SK-N-MC (cell line): ENCODE measurements around the gene PREX1.

Experiments
- EZH2 ChIP-seq: fragments of 200-600 bp; sonication (generic); IDR thresholded peaks from one replicate; pipeline ENCODE4 v1.6.1; 2017; ENCODE audit warnings: antibody characterized with exemption
- FOXP2 ChIP-seq: optimal IDR thresholded peaks from 2 replicates; pipeline ENCODE3; 2011; ENCODE audit warnings: mild to moderate bottlenecking, moderate library complexity; ENCODE audit not compliant: insufficient read depth; ENCODE audit errors: extremely low read length, control extremely low read depth
- POLR2AphosphoS5 ChIP-seq: IDR thresholded peaks from 2 replicates; pipeline ENCODE4 v1.6.1; 2012; ENCODE audit warnings: mild to moderate bottlenecking, low read depth, low read length, borderline replicate concordance

DNA sequence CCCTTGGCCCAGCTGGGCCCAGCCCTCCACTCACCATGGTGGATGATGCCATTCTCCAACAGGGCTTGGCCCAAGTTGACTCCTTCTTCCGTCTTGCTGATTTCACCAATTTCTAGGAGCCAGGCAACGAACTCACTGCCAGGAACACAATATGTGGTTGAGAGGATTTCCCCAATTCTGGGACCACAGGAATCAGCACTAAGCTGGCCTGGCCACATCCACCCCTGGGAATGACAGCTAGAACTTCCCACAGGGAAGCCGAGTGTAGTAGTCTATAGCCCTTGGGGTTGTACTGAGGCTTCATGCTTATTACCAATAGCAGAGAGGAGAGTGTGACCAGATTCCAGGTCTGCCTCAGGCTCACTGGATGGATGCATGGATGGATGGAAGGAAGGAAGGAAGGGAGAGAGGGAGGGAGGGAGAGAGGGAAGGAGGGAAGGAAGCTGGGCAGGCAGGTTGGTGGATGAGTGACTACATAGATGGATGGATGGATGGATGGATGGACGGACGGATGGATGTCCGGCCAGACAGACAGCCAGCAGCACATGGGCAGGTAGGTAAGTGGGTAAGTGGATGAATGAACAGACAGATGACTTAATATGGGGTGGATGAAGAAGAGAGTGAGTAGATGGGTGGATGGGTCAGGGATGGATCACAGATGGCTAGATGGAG, 146.5 kb downstream of the PREX1 start:
- TF ChIP-seq POLR2AphosphoS5 (no peak), EZH2 (no peak), FOXP2 (no peak)
